ENCODE results near the gene DMRT1. TPM values are rescaled to one million over a fixed set of nuclear protein-coding genes. Genes with fewer than 3 reads are reported as not detected.

Gene DMRT1
- total and polyA plus RNA-seq, 9 donors: not detected

- Histone ChIP-seq H3K4me1 (ENCODE audit: insufficient read depth) (no peaks in the 10 kb centered on the region), H3K27ac (no peak overlapping the region), H3K4me3 (no peak overlapping the region), H3K36me3 (no peaks in the 10 kb centered on the region), H3K27me3 (no peaks in the 10 kb centered on the region), H3K9me3 (no peaks in the 10 kb centered on the region)
- intact Hi-C loops (cut with DNase I): no loop called here
- DNase-seq: no peak
- 66 to 72% (median 71%) methylated on average over 10 of the region's 10 CpGs for WGBS, 3 donors
- TF ChIP-seq EP300 (IDR thresholded peaks at IDR 0.05): no peak
- no peak for TF ChIP-seq CTCF (IDR thresholded peaks at IDR 0.05)
- no peak for TF ChIP-seq POLR2A (IDR thresholded peaks at IDR 0.05)
Measured at GRCh38 chr9:875119-875962, 33.8 kb downstream of the DMRT1 start.

- Histone ChIP-seq H3K27ac (no peak overlapping the region), H3K4me3 (no peak overlapping the region), H3K4me1 (ENCODE audit: insufficient read depth) (no peaks in the 10 kb centered on the region), H3K27me3 (no peaks in the 10 kb centered on the region), H3K36me3 (no peaks in the 10 kb centered on the region), H3K9me3 (no peaks in the 10 kb centered on the region)
- TF ChIP-seq CTCF (IDR thresholded peaks at IDR 0.05) (no peak), EP300 (IDR thresholded peaks at IDR 0.05) (no peak), POLR2A (IDR thresholded peaks at IDR 0.05) (no peak)
- intact Hi-C loops (cut with DNase I): no loop called here
- no peak for DNase-seq
- WGBS, 3 donors: 75 to 82% (median 80%) methylated on average over 4 of the region's 4 CpGs
Measured at GRCh38 chr9:876425-876824, 34.9 kb downstream of the DMRT1 start.

GRCh38 chr9:878239-878638 lies 36.7 kb downstream of the DMRT1 start:
- Histone ChIP-seq H3K4me1 (ENCODE audit: insufficient read depth) (no peaks in the 10 kb centered on the region), H3K27me3 (no peaks in the 10 kb centered on the region), H3K9me3 (no peaks in the 10 kb centered on the region), H3K36me3 (no peaks in the 10 kb centered on the region), H3K27ac (no peak overlapping the region), H3K4me3 (no peak overlapping the region)
- TF ChIP-seq CTCF (IDR thresholded peaks at IDR 0.05): no peak
- no peak for TF ChIP-seq EP300 (IDR thresholded peaks at IDR 0.05)
- no peak for TF ChIP-seq POLR2A (IDR thresholded peaks at IDR 0.05)
- WGBS, 3 donors: 2 to 10% (median 2%) methylated on average over 5 of the region's 5 CpGs
- no peak for DNase-seq
- intact Hi-C loops (cut with DNase I): no loop called here

GRCh38 chr9:880725-881124 lies 39.2 kb downstream of the DMRT1 start:
- no peaks in the 10 kb centered on the region for H3K9me3 ChIP-seq
- no peaks in the 10 kb centered on the region for H3K27me3 ChIP-seq
- H3K4me3 ChIP-seq: no peak overlapping the region
- intact Hi-C loops (cut with DNase I): no loop called here
- H3K4me1 ChIP-seq (ENCODE audit: insufficient read depth): no peaks in the 10 kb centered on the region
- H3K36me3 ChIP-seq: no peaks in the 10 kb centered on the region
- no peak overlapping the region for H3K27ac ChIP-seq
- TF ChIP-seq CTCF (IDR thresholded peaks at IDR 0.05): no peak
- no peak for TF ChIP-seq POLR2A (IDR thresholded peaks at IDR 0.05)
- TF ChIP-seq EP300 (IDR thresholded peaks at IDR 0.05): no peak
- WGBS, 3 donors: 84 to 94% (median 88%) methylated on average over 7 of the region's 7 CpGs
- no peak for DNase-seq
